OCI-LY7 (cell line): Measurements from ENCODE around the gene ACBD6.

Source experiments
- CTCF ChIP-seq: fragments of 200-600 bp; sonication (generic); conservative IDR thresholded peaks from 2 replicates; pipeline ENCODE4 v1.5.1; 2014; ENCODE audit warnings: mild to moderate bottlenecking, antibody characterized with exemption, low read length, moderate library complexity, mixed read lengths
- EZH2phosphoT487 ChIP-seq: fragments of 200-600 bp; sonication (generic); IDR thresholded peaks from 2 replicates; pipeline ENCODE4 v1.6.1; 2018; ENCODE audit warnings: low read depth, borderline replicate concordance, mild to moderate bottlenecking, mixed run types, antibody characterized with exemption, low read length, moderate library complexity, mixed read lengths

GRCh38 chr1:180507795-180508724 is 5.7 kb upstream of the ACBD6 start:
- TF ChIP-seq CTCF (peak; percentile 45), EZH2phosphoT487 (no peak)
